Karpas-422 (cell line): ENCODE measurements around the gene RGS18. TPM values are rescaled to one million over a fixed set of nuclear protein-coding genes. Genes with fewer than 3 reads are reported as not detected.

ENCODE experiments used
- DNase-seq: peaks from one replicate; pipeline ENCODE4 v3.0.0-alpha.2; 2015
- H2AFZ ChIP-seq: fragments of 200-600 bp; sonication (generic); 2 replicates; pipeline ENCODE4 v1.6.1; 2014; ENCODE audit warnings: antibody characterized with exemption, low read length, mixed read lengths
- H3K27ac ChIP-seq: fragments of 200-600 bp; sonication (generic); 2 replicates; pipeline ENCODE4 v1.5.1; 2014; ENCODE audit warnings: mild to moderate bottlenecking, low read length, moderate library complexity
- H3K27me3 ChIP-seq: fragments of 200-600 bp; sonication (generic); 2 replicates; pipeline ENCODE4 v1.6.1; 2014; ENCODE audit warnings: low read length, mixed read lengths
- H3K36me3 ChIP-seq: fragments of 200-600 bp; sonication (generic); 2 replicates; pipeline ENCODE4 v1.6.1; 2014; ENCODE audit warnings: low read length, mixed read lengths; ENCODE audit not compliant: insufficient read depth
- H3K4me1 ChIP-seq: fragments of 200-600 bp; sonication (generic); 2 replicates; pipeline ENCODE4 v1.6.1; 2014; ENCODE audit warnings: mild to moderate bottlenecking, low read length, mixed read lengths
- H3K4me2 ChIP-seq: fragments of 200-600 bp; sonication (generic); 2 replicates; pipeline ENCODE4 v1.6.1; 2014; ENCODE audit warnings: low read length, low read depth, mild to moderate bottlenecking; ENCODE audit not compliant: poor library complexity, severe bottlenecking
- H3K4me3 ChIP-seq: fragments of 200-600 bp; sonication (generic); 2 replicates; pipeline ENCODE4 v1.5.1; 2014; ENCODE audit warnings: mild to moderate bottlenecking, antibody characterized with exemption, low read length, mixed read lengths
- H3K79me2 ChIP-seq: fragments of 200-600 bp; sonication (generic); 2 replicates; pipeline ENCODE4 v1.6.1; 2014; ENCODE audit warnings: mild to moderate bottlenecking, low read length, mixed read lengths
- H3K9ac ChIP-seq: fragments of 200-600 bp; sonication (generic); 2 replicates; pipeline ENCODE4 v1.6.0; 2014; ENCODE audit warnings: low read length
- H3K9me2 ChIP-seq: fragments of 200-600 bp; sonication (generic), shearing (Covaris generic); replicated peaks from 2 replicates; pipeline ENCODE4 v1.6.0; 2014; ENCODE audit warnings: mild to moderate bottlenecking, low read length, moderate library complexity; ENCODE audit not compliant: insufficient read depth
- H3K9me3 ChIP-seq: fragments of 300-700, 200-600 bp; sonication (generic); 2 replicates; pipeline ENCODE4 v1.6.1; 2014; ENCODE audit warnings: low read length, mixed read lengths
- H4K20me1 ChIP-seq: fragments of 200-600 bp; sonication (generic); 2 replicates; pipeline ENCODE4 v1.6.1; 2014; ENCODE audit warnings: mild to moderate bottlenecking, antibody characterized with exemption, low read length, low read depth; ENCODE audit not compliant: insufficient read depth
- total RNA-seq: library from RNA; depleted of rRNA; stranded (reverse); fragments of >200 nt; shearing (Covaris generic); gene quantifications from 2 replicates; pipeline ENCODE4 v1.2.3, GENCODE V29; 2014; ENCODE audit warnings: low replicate concordance; rRNA removed

RGS18 gene
- total RNA-seq, 1 experiment from 2014 or later = 47.3 TPM

GRCh38 chr1:192235127-192235526 lies 76.9 kb downstream of the RGS18 start:
- no peaks in the 10 kb centered on the region for H3K79me2 ChIP-seq

More at GRCh38 chr1:192235127-192235526, 76.9 kb downstream of the RGS18 start:
- no peak for DNase-seq
- Histone ChIP-seq H3K9ac (no peak overlapping the region), H3K27me3 (no peaks in the 10 kb centered on the region), H3K9me2 (no peaks in the 10 kb centered on the region), H3K4me1 (peaks cover 9% of the 10 kb centered on the region), H3K4me2 (no peak overlapping the region), H4K20me1 (no peaks in the 10 kb centered on the region), H3K27ac (no peak overlapping the region), H3K36me3 (no peaks in the 10 kb centered on the region), H3K9me3 (no peaks in the 10 kb centered on the region), H3K4me3 (no peak overlapping the region), H2AFZ (no peak overlapping the region)

Other genes with a start within 250 kb of the RGS18 start
- gene RGS21, start 158.5 kb downstream of the RGS18 start, total RNA-seq = not detected in 2 replicates